GM12801 (cell line): ENCODE data around the gene ZDHHC11B.

Source experiments
- CTCF ChIP-seq: IDR thresholded peaks from one replicate; pipeline ENCODE4 v1.5.1; 2011; ENCODE audit warnings: control low read depth; ENCODE audit not compliant: insufficient read length; ENCODE audit errors: extremely low read depth

Gene ZDHHC11B

GRCh38 chr5:683551-684481 lies 100.7 kb downstream of the ZDHHC11B start:
- no peak for TF ChIP-seq CTCF

DNA sequence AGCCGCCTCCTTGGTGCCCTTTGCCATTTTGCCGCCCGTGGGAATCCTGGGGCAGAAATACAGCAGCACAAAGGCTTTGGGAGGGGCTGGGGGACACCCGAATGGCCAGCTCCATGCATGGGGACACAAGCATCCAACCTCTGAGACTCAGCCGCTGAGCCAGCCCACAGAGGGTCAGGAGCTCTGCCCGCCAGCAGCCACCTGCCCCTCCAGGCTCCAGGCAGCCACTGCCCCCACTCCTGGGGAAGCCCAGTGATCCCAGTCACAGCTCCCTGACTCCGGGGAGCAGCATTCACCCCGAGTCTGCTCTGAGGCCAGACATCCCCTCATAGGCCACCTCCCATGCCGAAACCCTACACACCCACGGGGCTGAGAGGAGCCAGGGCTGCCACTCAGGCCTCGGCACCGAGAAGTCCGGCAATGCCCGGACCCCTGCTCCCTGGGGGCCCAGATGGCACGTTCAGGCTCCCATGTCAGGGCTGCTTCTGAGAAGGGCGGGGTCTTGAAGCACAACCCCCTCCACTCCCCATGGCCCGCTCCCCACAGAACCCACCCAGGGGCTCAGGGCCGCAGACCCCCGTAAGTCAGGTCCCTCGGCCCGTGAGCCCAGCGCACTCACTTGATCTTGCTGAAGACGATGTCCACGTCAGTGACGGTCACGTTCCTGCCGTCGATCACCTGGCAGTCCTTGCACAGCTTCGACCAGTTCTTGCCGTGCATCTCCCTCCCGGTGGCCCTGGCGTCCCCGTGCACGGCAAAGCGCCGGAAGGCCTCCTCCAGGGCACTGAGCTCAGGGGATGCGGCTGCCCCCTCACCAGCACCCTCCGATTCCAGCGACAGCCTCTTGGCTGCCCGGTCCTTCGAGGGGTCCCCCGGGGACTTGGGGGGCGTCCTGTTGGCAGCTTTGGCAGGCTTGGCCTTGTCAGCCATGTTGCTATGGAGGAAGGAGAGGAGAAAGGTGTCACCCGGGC lies 107.1 kb downstream of the ZDHHC11B start:
- TF ChIP-seq CTCF: no peak

DNA sequence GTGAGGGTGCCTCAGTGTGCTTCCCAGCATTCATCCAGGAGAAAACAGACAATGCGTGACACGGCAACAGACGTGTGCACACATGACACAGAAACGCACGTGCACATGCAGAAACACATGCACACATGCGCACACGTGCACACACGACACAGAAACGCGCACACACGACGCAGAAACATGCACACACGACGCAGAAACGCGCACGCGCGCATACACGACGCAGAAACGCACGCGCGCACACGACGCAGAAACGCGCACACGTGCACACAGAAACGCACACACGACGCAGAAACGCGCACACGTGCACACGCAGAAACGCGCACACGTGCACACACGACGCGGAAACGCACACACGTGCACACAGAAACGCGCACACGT lies 107.8 kb downstream of the ZDHHC11B start:
- TF ChIP-seq CTCF: no peak

GRCh38 chr5:675871-676698 lies 108.4 kb downstream of the ZDHHC11B start:
- no peak for TF ChIP-seq CTCF

DNA sequence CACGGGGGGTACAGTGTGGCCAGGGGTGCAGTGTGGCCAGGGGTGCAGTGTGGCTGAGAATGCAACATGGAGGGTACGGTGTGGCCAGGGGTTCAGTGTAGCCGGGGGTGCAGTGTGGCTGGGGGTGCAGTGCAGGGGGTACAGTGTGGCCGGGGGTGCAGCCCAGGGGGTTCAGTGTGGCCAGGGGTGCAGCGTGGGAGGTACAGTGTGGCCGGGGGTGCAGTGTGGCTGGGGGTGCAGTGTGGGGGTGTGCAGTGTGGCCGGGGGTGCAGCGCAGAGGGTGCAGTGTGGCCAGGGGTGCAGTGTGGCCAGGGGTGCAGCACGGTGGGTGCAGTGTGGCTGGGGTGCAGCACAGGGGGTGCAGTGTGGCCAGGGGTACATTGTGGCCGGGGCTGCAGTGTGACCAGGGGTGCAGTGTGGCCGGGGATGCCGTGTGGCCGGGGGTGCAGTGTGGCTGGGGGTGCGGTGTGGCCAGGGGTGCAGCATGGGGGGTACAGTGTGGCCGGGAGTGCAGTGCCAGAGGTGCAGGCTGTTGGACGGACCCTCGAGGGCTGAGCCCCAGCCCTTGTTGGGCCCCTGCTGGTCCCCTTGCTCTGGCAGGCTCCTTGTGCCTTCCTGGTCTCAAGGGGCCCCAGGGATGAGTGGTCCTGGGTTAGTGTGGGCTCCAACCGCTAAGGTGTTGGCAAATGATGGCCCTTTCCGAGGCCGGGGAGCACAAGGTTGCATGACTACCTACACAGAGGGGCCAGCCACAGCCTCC lies 109.2 kb downstream of the ZDHHC11B start:
- no peak for TF ChIP-seq CTCF

GRCh38 chr5:674630-675011 lies 109.9 kb downstream of the ZDHHC11B start:
- no peak for TF ChIP-seq CTCF
